ENCODE results near the gene PPP1R15B. TPM values are rescaled to one million over a fixed set of nuclear protein-coding genes. Genes with fewer than 3 reads are reported as not detected.

Gene PPP1R15B
- total RNA-seq, 2 experiments from 2014 or later, result 171 to 179 TPM

GRCh38 chr1:204408074-204408507, 3.5 kb downstream of the PPP1R15B start:
- peak in 11 of 14 experiments; percentile 12 to 65 (median 27) for DNase-seq
- H3K4me1 ChIP-seq (ENCODE audit: insufficient read depth, low read length), result peaks cover 23% of the 10 kb centered on the region
- peaks cover 49% of the 10 kb centered on the region for H3K36me3 ChIP-seq (ENCODE audit: insufficient read depth, low read length)
- H3K27me3 Mint-ChIP-seq, result no peaks in the 10 kb centered on the region
- H3K4me3 ChIP-seq (ENCODE audit: low read length), result peak overlapping the region; percentile 98
- POLR2A ChIA-PET, result interaction anchor here (1.1 to 1.8 kb wide), 6 partner anchors 9 to 110 kb away, joined by 3 to 10 read pairs (median 4); no protein-coding TSS in a partner anchor
- no peaks in the 10 kb centered on the region for H3K9me3 ChIP-seq (ENCODE audit: control insufficient read depth in 1 of 2, insufficient read depth in 1 of 2, low read length in 2 of 2)
- no peak for TF ChIP-seq CTCF (IDR thresholded peaks at IDR 0.05)
- CTCF ChIA-PET, result interaction anchor here (1.2 to 5.8 kb wide), 3 partner anchors 10 to 95 kb away, joined by 5 to 55 read pairs (median 7); no protein-coding TSS in a partner anchor
- H3K4me3 Mint-ChIP-seq, result peak overlapping the region; percentile 100
- peak overlapping the region; percentile 9 to 25 for H3K27ac ChIP-seq (ENCODE audit: low read depth in 1 of 2, low read length in 2 of 2)
- peak overlapping the region; percentile 100 for H3K27ac Mint-ChIP-seq
- peaks cover 51% of the 10 kb centered on the region for H3K4me1 Mint-ChIP-seq (ENCODE audit: low read depth)
- intact Hi-C loops (cut with DNase I, micrococcal nuclease), result loop anchor here in 1 of 2 experiments (10.0 kb wide), 1 partner anchor 553 kb away; no protein-coding TSS in a partner anchor
- H3K9me3 Mint-ChIP-seq, result no peaks in the 10 kb centered on the region
- no peaks in the 10 kb centered on the region for H3K27me3 ChIP-seq (ENCODE audit: control insufficient read depth in 1 of 2, insufficient read depth in 2 of 2, low read length in 2 of 2)
- peaks cover 89% of the 10 kb centered on the region for H3K36me3 Mint-ChIP-seq (ENCODE audit: low read depth)
- no peak for ATAC-seq (ENCODE audit: poor library complexity)

- Mint-ChIP-seq H3K4me3 (peak overlapping the region; percentile 100), H3K36me3 (ENCODE audit: low read depth) (peaks cover 94% of the 10 kb centered on the region), H3K27me3 (no peaks in the 10 kb centered on the region), H3K9me3 (no peaks in the 10 kb centered on the region), H3K4me1 (ENCODE audit: low read depth) (peaks cover 51% of the 10 kb centered on the region), H3K27ac (peak overlapping the region; percentile 100)
- ChIA-PET CTCF (interaction anchor here (1.2 to 5.8 kb wide), 4 partner anchors 9 to 96 kb away, joined by 4 to 55 read pairs (median 6); no protein-coding TSS in a partner anchor), POLR2A (interaction anchor here (1.1 to 1.8 kb wide), 6 partner anchors 9 to 110 kb away, joined by 3 to 10 read pairs (median 4); no protein-coding TSS in a partner anchor)
- DNase-seq (peak in 1 of 14 experiments; percentile 23), ATAC-seq (ENCODE audit: poor library complexity) (no peak)
- H3K36me3 ChIP-seq (ENCODE audit: insufficient read depth, low read length), result peaks cover 55% of the 10 kb centered on the region
- no peaks in the 10 kb centered on the region for H3K9me3 ChIP-seq (ENCODE audit: control insufficient read depth in 1 of 2, insufficient read depth in 1 of 2, low read length in 2 of 2)
- H3K4me3 ChIP-seq (ENCODE audit: low read length), result peak overlapping the region; percentile 98
- H3K27ac ChIP-seq (ENCODE audit: low read depth in 1 of 2, low read length in 2 of 2), result peak overlapping the region in 1 of 2 donors; percentile 25
- H3K27me3 ChIP-seq (ENCODE audit: control insufficient read depth in 1 of 2, insufficient read depth in 2 of 2, low read length in 2 of 2), result no peaks in the 10 kb centered on the region
- H3K4me1 ChIP-seq (ENCODE audit: insufficient read depth, low read length), result peaks cover 22% of the 10 kb centered on the region
- intact Hi-C loops (cut with DNase I, micrococcal nuclease), result loop anchor here in 1 of 2 experiments (10.0 kb wide), 1 partner anchor 553 kb away; no protein-coding TSS in a partner anchor
- no peak for TF ChIP-seq CTCF (IDR thresholded peaks at IDR 0.05)
Observed at GRCh38 chr1:204407295-204407971, 4.2 kb downstream of the PPP1R15B start.

- no peak for ATAC-seq (ENCODE audit: poor library complexity)
- no peaks in the 10 kb centered on the region for H3K9me3 Mint-ChIP-seq
- no peak for TF ChIP-seq CTCF (IDR thresholded peaks at IDR 0.05)
- H3K36me3 Mint-ChIP-seq (ENCODE audit: low read depth), result peaks cover 96% of the 10 kb centered on the region
- H3K27me3 ChIP-seq (ENCODE audit: control insufficient read depth in 1 of 2, insufficient read depth in 2 of 2, low read length in 2 of 2), result no peaks in the 10 kb centered on the region
- H3K4me3 Mint-ChIP-seq, result peak overlapping the region; percentile 100
- H3K36me3 ChIP-seq (ENCODE audit: insufficient read depth, low read length), result peaks cover 62% of the 10 kb centered on the region
- ChIA-PET POLR2A (interaction anchor here (1.2 to 1.7 kb wide), 3 partner anchors 8 to 99 kb away, joined by 3 to 10 read pairs (median 6); no protein-coding TSS in a partner anchor), CTCF (interaction anchor here (1.2 to 5.8 kb wide), 3 partner anchors 9 to 97 kb away, joined by 4 to 55 read pairs (median 5); no protein-coding TSS in a partner anchor)
- peak overlapping the region; percentile 100 for H3K27ac Mint-ChIP-seq
- peaks cover 20% of the 10 kb centered on the region for H3K4me1 ChIP-seq (ENCODE audit: insufficient read depth, low read length)
- intact Hi-C loops (cut with DNase I, micrococcal nuclease), result loop anchor here in 1 of 2 experiments (10.0 kb wide), 1 partner anchor 552 kb away; no protein-coding TSS in a partner anchor
- no peaks in the 10 kb centered on the region for H3K27me3 Mint-ChIP-seq
- peaks cover 46% of the 10 kb centered on the region for H3K4me1 Mint-ChIP-seq (ENCODE audit: low read depth)
- no peak overlapping the region for H3K27ac ChIP-seq (ENCODE audit: low read depth in 1 of 2, low read length in 2 of 2)
- peak overlapping the region; percentile 98 for H3K4me3 ChIP-seq (ENCODE audit: low read length)
- peak in 1 of 14 experiments; percentile 15 for DNase-seq
- no peaks in the 10 kb centered on the region for H3K9me3 ChIP-seq (ENCODE audit: control insufficient read depth in 1 of 2, insufficient read depth in 1 of 2, low read length in 2 of 2)
Observed at GRCh38 chr1:204406621-204407020, 5.0 kb downstream of the PPP1R15B start.

Measured in CD4-positive, alpha-beta T cell (primary cell).